Fibroblast of lung (primary cell): ENCODE data around the gene LARP6. TPM values are rescaled to one million over a fixed set of nuclear protein-coding genes. Genes with fewer than 3 reads are reported as not detected.
A peak's percentile ranks its signal among the peaks of the same experiment; 100 is the strongest.

ENCODE experiments used
- DNase-seq, 2 donors: peaks; one replicate each; pipeline versions ENCODE4 v3.0.0 to v3.0.0-alpha.2; 2010; ENCODE audit warnings: low read depth in 2 of 2
- H2AFZ ChIP-seq: 2 replicates; pipeline ENCODE4 v1.5.1; 2012; ENCODE audit warnings: low read length, control low read depth, inconsistent platforms
- H3K27ac ChIP-seq: 2 replicates; pipeline ENCODE4 v1.5.1; 2011; ENCODE audit warnings: low read length, control low read depth; ENCODE audit not compliant: insufficient read depth
- H3K27me3 ChIP-seq: 2 replicates; pipeline ENCODE4 v1.5.1; 2011; ENCODE audit warnings: mild to moderate bottlenecking, low read length; ENCODE audit not compliant: control insufficient read depth, insufficient read depth
- H3K36me3 ChIP-seq: 2 replicates; pipeline ENCODE4 v1.5.1; 2011; ENCODE audit warnings: low read length; ENCODE audit not compliant: control insufficient read depth, insufficient read depth
- H3K4me1 ChIP-seq: 2 replicates; pipeline ENCODE4 v1.5.1; 2011; ENCODE audit warnings: low read length; ENCODE audit not compliant: control insufficient read depth, insufficient read depth; ENCODE audit errors: extremely low read depth
- H3K4me2 ChIP-seq: 2 replicates; pipeline ENCODE4 v1.5.1; 2011; ENCODE audit warnings: low read length, control low read depth; ENCODE audit not compliant: insufficient read depth; ENCODE audit errors: extremely low read depth
- H3K4me3 ChIP-seq, 4 experiments: fragments of 200-600 bp in 1 of 4; sonication (generic) in 1 of 4; replicated peaks in 1 of 4; 2 replicates each; pipeline ENCODE4 v1.5.1; 2011 to 2016; ENCODE audit warnings: low read length in 4 of 4, low read depth in 3 of 4, mild to moderate bottlenecking in 3 of 4, control low read depth in 2 of 4, inconsistent platforms in 1 of 4, mixed read lengths in 1 of 4; ENCODE audit not compliant: insufficient read depth in 1 of 4; ENCODE audit errors: control extremely low read depth in 1 of 4
- H3K79me2 ChIP-seq: 2 replicates; pipeline ENCODE4 v1.5.1; 2012; ENCODE audit warnings: mild to moderate bottlenecking, low read length, inconsistent platforms; ENCODE audit not compliant: control insufficient read depth, insufficient read depth
- H3K9ac ChIP-seq: 2 replicates; pipeline ENCODE4 v1.5.1; 2011; ENCODE audit warnings: mild to moderate bottlenecking, low read length, control low read depth; ENCODE audit not compliant: insufficient read depth
- H3K9me3 ChIP-seq: 2 replicates; pipeline ENCODE4 v1.5.1; 2012; ENCODE audit warnings: low read depth, low read length; ENCODE audit not compliant: control insufficient read depth, insufficient read depth
- H4K20me1 ChIP-seq: 2 replicates; pipeline ENCODE4 v1.5.1; 2011; ENCODE audit warnings: low read length; ENCODE audit not compliant: control insufficient read depth, insufficient read depth; ENCODE audit errors: extremely low read depth
- EZH2 ChIP-seq: IDR thresholded peaks from 2 replicates; pipeline ENCODE4 v1.5.1; 2012; ENCODE audit warnings: low read length, control low read depth, mild to moderate bottlenecking; ENCODE audit errors: missing control alignments
- polyA plus RNA-seq, 2 donors: library from polyadenylated mRNA; depleted of rRNA in 1 of 2; stranded (reverse) in 1 of 2; unstranded in 1 of 2; fragments of >200 nt; gene quantifications; 2 replicates each; pipeline ENCODE4 v1.2.1, GENCODE V29; 2011 to 2012; ENCODE audit warnings: missing spikeins in 1 of 2
- total RNA-seq: library from RNA; depleted of rRNA; stranded (reverse); fragments of >200 nt; gene quantifications from 2 replicates; pipeline ENCODE4 v1.2.1, GENCODE V29; 2014
- TF ChIP-seq, protein P1 (sequence below), 2 donors: IDR thresholded peaks in 1 of 2; conservative IDR thresholded peaks in 1 of 2; 1 replicate in 1 of 2; 2 replicates in 1 of 2; pipeline ENCODE4 v1.5.1; 2011 to 2012; ENCODE audit warnings: low read length in 2 of 2, control low read depth in 1 of 2, inconsistent platforms in 1 of 2, low read depth in 1 of 2, mild to moderate bottlenecking in 1 of 2

LARP6 gene
- total and polyA plus RNA-seq, 2 donors (not counting 1 experiment from before 2014, with no cell fraction given) = 108 to 160 TPM

DNA sequence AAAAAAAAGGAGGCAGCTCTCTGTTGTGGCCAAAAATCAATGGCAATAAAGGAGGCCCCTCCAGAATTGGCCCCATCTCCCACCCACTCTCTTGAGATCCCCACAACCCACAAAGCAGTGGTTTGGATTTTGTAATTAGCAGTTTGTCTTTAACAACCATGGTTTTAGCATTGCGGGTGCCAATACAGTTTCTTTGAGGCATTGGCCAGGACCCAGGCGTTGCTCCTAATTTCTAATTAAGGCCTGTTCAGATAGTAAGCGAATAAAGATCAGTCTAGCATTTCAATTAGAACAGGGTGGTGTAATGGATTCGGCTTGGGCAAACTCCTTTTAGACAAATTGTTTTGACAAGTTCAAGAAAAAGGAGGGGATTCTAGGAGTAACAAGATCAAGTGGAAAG is 67.0 kb downstream of the LARP6 start:
- Histone ChIP-seq H4K20me1 (no peaks in the 10 kb centered on the region), H3K9me3 (no peaks in the 10 kb centered on the region), H3K27me3 (no peaks in the 10 kb centered on the region), H3K4me3 (no peak overlapping the region), H3K36me3 (no peaks in the 10 kb centered on the region), H2AFZ (no peak overlapping the region), H3K9ac (no peak overlapping the region), H3K4me2 (no peak overlapping the region), H3K27ac (peak overlapping the region; percentile 57), H3K79me2 (no peaks in the 10 kb centered on the region), H3K4me1 (peaks cover 34% of the 10 kb centered on the region)
- TF ChIP-seq, protein P1, sequence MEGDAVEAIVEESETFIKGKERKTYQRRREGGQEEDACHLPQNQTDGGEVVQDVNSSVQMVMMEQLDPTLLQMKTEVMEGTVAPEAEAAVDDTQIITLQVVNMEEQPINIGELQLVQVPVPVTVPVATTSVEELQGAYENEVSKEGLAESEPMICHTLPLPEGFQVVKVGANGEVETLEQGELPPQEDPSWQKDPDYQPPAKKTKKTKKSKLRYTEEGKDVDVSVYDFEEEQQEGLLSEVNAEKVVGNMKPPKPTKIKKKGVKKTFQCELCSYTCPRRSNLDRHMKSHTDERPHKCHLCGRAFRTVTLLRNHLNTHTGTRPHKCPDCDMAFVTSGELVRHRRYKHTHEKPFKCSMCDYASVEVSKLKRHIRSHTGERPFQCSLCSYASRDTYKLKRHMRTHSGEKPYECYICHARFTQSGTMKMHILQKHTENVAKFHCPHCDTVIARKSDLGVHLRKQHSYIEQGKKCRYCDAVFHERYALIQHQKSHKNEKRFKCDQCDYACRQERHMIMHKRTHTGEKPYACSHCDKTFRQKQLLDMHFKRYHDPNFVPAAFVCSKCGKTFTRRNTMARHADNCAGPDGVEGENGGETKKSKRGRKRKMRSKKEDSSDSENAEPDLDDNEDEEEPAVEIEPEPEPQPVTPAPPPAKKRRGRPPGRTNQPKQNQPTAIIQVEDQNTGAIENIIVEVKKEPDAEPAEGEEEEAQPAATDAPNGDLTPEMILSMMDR (conservative IDR thresholded peaks at IDR 0.05 in 1 of 2, IDR thresholded peaks at IDR 0.05 in 1 of 2; ENCODE audit: low read depth in 1 of 2, low read length in 2 of 2) = no peak
- TF ChIP-seq EZH2 = no peak
- no peak for DNase-seq

DNA sequence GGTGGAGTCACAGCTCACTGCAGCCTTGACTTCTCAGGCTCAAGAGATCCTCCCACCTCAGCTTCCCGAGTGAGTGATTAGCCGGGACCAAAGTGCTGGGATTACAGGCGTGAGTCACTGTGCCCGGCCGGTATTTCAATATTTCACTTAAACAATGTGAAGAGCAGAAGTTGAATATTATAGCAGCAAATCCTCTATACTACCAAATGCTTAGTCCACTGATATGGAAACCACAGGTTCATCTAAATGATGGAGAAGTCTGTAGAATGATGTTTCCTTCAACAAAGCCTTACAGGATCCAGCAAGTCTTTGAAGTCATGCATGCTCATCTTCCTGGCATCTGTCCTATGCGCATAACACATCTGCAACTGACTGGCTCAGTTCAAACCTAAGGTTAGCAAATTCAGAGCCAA is 70.3 kb downstream of the LARP6 start:
- Histone ChIP-seq H4K20me1 (no peaks in the 10 kb centered on the region), H3K9me3 (no peaks in the 10 kb centered on the region), H3K27me3 (no peaks in the 10 kb centered on the region), H3K9ac (no peak overlapping the region), H3K27ac (no peak overlapping the region), H3K4me2 (peak overlapping the region; percentile 48), H3K4me3 (no peak overlapping the region), H3K36me3 (no peaks in the 10 kb centered on the region), H3K79me2 (no peaks in the 10 kb centered on the region), H2AFZ (no peak overlapping the region), H3K4me1 (peaks cover 23% of the 10 kb centered on the region)
- DNase-seq = peak; percentile 46 to 79
- no peak for TF ChIP-seq EZH2
- TF ChIP-seq, protein P1 (conservative IDR thresholded peaks at IDR 0.05 in 1 of 2, IDR thresholded peaks at IDR 0.05 in 1 of 2; ENCODE audit: low read depth in 1 of 2, low read length in 2 of 2) = no peak

DNA sequence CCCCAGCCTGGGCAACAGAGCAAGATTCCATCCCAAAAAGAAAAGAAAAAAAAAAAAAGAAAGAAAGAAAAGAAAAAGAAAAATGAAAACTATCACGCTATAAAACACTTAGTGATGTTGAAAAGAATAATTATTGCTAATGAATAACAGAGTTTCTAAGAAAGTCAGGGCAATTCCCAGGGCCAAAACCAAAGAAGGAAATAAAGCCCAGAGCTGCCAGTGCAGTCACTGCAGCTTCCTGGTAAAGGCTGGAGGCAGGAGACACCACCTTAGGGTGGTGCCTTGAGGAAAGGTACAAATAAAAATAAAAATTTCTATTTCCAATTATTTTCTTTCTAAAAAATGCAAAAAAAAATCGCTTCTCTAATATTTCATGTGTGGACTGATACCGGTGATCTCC is 70.9 kb downstream of the LARP6 start:
- no peak for DNase-seq
- no peak overlapping the region for H2AFZ ChIP-seq
- no peak overlapping the region for H3K9ac ChIP-seq
- H3K4me1 ChIP-seq = peaks cover 21% of the 10 kb centered on the region
- H3K36me3 ChIP-seq = no peaks in the 10 kb centered on the region
- H4K20me1 ChIP-seq = no peaks in the 10 kb centered on the region
- H3K79me2 ChIP-seq = no peaks in the 10 kb centered on the region
- H3K4me3 ChIP-seq = no peak overlapping the region
- no peaks in the 10 kb centered on the region for H3K9me3 ChIP-seq
- no peak for TF ChIP-seq EZH2
- TF ChIP-seq, protein P1 (conservative IDR thresholded peaks at IDR 0.05 in 1 of 2, IDR thresholded peaks at IDR 0.05 in 1 of 2; ENCODE audit: low read depth in 1 of 2, low read length in 2 of 2) = no peak
- H3K27me3 ChIP-seq = no peaks in the 10 kb centered on the region
- no peak overlapping the region for H3K27ac ChIP-seq
- no peak overlapping the region for H3K4me2 ChIP-seq
